GM18498 (cell line): ENCODE data around the gene DUSP8.

Source experiments
- ATAC-seq: cut with Tn5 transposase; IDR thresholded peaks from one replicate; pipeline ENCODE4 v1.9.1; 2021; ENCODE audit warnings: mild to moderate bottlenecking, moderate library complexity; ENCODE audit not compliant: unreplicated experiment

DUSP8 gene

DNA sequence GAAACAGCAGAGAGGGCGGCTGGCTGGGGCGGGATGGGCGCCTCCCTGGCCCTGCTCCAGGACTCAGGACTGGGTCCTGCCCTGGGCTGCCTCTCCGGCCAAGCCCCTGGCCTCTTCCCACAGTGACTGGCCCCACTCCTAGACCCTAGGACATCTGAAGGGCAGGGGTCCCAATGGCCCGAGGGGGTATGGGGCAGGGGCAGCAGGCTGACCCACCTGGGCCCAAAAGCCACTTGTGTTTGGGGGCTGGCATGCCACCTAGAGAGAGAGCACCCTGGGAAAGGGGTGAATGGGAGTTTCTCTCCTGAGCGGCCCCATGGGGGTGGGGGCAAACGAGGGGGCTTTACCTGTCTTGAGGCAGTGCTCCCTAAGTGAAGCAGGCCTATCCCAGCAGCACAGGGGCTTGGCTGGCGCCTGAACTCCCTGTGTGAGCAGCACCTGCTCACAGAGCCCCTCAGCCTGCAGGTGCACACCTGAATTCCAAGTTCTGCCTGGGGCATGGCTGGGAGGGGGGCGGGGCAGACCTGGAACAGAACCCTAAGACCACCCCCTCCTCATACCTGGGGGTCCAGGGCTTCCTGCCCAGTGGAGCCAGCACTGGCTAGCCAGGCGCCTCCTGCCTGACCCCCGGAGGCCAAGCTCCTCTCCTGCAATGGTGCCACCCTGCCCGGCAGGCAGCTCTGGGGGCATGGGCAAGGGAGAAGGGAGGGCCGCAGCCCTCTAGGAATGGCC, 16.9 kb downstream of the DUSP8 start:
- ATAC-seq: no peak

DNA sequence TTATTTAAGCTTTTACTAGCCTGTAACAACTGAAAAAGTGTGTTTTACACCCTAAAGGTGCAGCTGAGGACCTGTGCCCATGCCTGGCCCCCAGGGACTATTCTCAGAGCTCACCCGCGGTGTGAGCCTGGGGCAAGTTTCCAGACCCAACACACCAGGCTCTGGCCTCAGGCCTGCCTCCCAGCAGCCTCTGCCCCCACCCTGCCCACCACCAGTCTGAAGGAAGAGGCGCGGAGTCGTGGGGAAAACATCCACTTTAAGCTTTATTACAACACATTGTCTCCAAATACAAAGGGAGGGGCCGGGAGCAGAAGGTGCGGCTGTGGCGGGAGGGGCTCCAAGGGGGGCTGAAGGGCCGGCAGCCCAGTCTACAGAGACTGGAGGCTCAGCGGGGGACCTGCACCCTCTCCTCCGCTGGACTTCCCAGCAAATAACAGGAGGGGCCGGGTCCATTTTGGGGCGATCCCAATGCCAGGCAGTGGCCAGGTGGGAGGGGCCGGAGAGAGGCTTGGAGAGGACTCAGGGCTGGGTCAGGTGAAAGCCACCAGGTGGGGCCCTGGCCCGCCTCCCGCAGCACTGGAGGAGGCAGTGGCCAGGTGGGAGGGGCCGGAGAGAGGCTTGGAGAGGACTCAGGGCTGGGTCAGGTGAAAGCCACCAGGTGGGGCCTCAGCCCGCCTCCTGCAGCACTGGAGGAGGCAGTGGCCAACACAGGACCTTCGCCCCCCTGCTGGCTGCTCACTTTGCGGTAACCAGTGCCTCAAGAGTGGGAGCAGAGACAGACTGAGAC, 18.1 kb downstream of the DUSP8 start:
- ATAC-seq: no peak

DNA sequence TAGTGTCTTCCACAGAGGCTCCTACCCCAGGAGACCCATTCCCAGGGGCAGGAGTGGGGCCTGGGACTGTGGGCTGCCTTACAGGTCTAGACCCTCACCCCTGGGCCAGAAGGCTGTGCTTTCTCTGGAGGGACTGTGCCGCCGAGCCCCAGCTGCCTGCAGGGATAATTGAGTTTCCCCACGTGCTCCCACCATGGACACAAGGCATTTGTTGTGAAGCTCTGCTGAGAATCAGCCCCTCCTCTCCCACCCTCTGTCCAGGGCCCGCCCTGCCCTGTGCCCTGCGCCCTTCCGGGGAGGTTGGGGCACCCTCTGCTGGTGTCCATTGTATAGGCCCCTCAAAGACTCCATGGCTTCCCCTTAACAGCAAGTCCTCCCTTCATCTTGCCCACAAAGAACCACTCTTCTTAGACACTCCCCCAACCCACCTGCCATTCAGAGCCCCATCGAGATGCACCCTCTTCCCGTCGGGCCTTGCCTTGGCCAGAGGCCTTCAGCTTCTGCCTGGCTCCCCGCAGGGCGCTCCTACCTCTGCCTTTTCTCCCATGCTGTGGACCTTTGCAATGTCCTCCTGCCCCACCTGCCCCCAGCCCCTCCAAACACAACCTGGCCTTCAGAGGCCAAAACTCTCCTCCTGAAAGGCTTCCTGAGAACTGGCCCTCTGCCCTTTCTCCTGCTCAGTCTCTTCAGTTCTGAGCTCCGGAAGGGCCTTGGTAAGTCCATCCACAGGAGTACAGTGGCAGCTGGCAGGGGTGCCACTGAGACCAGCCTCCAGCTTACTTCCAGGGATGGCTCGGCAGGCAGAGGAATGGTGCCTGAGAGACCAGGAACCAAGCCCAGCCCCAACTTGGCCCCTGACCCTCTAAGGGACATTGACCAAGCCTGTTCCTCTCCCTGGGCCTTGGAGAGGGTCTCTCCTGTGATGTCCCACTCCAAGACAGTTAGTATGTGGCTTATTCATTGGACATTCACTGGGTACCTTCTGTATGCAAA, 22.4 kb downstream of the DUSP8 start:
- no peak for ATAC-seq

DNA sequence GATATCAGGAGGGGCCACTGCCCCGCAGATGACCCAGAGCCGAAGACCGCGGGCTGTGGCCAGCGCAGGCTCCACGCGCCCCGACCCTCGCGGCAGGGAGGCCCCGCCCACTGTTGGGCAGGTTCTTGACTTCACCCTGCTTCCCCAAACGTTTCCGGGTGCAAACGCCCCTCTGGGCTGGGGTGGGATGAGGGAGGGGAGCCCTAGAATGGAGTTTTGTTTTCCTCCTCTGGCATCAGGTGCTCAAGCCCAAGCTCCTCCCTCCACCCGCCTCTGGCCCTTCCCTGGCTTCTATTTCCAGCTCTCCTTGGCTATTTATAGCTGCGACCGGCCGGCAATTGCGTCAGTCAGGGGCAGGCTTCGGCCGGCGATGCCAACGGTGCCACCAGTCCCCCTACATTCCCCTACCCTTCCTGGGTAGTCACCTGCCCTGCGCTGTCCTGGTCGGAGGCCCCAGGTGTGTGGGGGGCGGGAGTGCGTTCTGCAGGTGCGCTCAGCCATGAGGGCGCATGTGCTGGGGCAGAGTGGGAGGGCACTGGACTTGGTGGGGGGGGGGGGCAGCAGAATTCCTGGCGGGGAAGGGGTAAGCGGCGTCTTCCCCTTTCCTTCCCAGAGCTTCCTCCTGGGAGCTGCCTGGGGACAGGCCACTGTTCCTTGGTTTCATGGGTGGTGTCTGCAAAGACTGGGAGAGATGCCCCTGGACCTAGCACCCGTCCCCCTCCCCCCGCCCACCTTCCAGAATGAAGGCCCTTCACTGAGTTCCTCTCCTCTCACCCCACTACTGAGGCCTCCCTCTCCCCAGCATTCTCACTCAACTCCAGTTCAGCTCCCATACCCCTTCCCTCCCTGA, 23.6 kb downstream of the DUSP8 start:
- no peak for ATAC-seq

DNA sequence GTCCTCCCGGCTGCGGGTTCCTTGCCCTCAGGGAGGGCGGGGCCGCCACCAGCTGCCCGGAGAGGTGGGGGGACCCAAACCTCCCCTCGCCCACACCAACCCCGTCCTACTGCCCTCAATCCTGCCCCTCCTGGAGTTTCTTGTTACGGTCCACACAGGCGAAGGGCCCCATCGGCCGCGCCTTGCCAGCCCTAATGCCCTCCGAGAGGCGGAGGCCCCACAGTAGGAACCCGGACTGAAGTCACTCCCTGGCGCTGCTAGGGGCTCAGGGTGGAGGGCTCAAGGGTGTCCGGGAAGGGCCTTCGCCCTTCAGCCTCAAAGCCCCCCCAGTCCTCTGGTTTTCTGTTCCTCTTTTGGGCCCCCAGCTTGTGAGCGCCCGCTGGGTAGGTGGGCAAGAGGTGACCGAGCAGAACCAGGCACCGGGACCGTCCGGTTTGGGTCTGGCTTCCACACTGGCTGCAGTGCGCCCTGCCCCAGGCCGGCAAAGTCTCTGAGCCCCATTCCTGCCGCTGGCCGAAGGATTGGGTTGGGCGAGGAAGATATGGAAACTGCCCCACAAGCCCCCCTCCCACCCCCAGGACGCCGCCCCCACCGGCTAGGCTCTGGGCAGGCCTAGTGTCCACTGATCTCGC, 24.5 kb downstream of the DUSP8 start:
- no peak for ATAC-seq

DNA sequence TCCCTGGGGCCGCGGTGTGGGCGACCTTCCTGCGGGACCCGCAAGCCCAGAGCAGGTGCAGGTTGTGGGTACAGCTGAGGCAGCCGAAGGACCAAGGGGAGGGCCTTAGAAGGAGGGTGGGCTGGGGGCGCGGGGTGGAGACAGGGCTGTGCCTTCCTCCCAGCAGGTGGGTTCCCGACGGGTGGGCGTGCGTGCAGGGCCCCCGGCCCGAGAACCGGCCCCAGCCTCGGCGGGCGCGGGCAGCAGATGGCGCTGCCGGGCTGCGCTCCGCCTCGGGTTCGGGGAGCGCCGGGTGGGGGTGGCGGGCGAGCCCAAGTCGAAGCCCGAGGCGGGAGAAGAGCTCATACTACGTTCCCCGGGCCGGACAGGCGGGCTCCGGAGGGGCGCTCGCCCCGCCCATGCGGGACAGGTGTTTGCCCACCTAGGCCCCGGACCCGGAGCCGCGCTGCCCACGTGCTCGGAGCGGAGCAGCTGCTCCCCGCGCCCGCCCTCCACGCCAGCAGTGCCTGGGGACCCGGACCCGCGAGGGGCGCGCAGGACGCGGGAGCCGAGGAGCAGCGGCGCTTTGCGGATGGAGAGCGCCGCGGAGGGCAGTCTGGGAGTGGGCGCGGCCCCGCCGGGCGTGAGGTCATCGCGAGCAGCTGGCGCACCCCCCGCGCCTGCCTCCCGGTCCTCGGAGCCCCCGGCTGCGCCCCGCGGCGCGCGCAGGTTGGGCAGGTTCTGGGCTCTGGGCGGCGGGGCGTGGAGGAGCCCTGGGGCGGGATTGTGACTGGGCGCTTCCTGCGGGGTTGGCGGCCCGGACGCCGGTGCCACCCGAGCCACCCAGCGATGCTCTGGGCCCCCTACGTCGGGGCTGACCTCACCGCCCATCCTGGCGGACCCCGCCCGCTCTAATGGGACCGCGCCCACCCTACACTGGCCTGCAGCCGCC, 25.3 kb downstream of the DUSP8 start:
- ATAC-seq: no peak

DNA sequence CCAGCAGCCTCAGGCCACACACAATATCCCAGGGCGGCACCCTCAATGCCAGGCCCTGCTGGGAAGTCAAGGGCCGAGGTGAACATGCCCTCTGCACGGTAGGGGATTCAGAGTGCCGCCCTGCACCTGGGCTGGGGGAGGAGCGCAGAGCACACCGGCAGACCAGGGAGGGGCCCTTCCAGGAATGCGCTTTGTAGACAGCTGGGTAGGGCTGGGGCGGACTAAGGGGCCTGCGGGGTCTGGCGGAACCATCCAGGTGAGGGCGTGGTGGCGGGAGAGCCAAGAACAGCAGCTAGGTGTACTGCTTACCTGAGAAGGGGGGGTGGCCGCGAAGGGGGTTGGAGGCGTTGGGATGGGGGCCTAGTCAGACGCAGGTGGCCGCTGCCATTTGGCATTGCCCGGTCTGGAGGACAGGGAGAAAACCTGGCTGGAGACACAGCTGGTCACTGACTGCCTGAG, 26.0 kb downstream of the DUSP8 start:
- ATAC-seq: no peak

DNA sequence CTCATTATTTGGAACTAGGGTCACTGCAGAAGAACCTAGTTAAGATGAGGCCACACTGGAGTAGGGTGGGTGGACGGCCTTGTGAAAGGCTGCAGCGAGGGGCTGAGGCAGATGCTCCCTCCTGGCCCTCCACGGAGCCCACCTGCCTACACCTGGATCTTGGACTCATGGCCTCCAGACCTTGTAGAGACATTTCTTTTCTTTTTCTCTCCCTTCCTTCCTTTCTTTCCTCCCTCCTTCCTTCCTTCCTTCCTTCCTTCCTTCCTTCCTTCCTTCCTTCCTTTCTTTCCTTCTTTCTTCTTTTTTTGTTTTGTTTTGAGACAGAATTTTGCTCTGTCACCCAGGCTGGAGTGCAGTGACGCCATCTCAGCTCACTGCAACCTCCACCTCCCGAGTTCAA, 26.6 kb downstream of the DUSP8 start:
- ATAC-seq: no peak

DNA sequence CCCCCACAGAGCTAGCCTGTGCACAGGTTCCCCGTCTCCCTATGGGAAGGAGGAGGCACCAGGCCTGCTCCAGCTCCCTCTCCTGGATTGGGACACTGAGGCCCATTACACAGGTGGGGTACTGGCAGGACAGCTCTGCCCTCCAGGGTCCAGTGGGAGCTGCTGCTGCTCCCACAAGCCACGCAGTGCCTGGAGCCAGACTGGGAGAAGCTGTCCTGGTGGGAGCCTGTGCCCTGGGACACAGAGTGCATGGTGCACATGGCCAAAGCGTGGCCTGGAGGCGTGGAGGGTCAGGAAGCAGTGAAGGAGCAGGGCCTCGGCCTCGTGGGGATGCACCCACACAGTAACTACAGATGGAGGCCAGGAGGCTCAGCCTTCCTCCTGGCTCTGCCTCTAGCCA, 27.5 kb downstream of the DUSP8 start:
- ATAC-seq: no peak

DNA sequence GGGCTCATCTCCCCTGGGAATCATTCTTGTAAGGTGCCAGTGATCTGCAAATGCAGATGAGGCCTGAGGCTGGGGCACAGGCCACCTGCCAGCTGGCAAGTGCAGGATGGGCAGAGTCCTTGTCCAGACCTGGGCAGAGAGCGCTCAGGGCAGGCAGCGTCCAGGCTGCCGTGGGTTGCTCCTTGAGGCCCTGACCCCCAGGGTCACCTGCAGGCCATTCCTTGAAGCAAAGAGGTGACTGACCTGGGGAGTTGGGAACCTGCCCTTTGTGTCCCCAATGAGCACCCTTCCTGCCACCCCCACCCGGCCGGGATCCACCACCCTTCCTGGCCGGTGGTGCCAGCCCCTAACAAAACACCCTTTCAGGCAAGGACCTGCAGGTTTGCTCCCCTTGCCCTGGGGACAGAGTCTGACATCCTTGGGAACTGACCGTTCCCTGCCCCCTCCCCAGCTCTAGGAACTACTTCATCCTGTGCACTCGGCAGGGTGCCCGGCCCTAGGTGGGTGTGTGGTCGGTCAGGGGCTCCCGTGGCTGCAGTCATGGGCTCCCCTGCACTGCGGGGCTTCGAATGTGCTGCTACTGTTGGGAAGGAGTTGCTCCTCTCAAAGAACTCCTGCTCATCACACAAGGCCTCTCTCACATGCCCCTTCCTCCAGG, 28.3 kb downstream of the DUSP8 start:
- no peak for ATAC-seq

DNA sequence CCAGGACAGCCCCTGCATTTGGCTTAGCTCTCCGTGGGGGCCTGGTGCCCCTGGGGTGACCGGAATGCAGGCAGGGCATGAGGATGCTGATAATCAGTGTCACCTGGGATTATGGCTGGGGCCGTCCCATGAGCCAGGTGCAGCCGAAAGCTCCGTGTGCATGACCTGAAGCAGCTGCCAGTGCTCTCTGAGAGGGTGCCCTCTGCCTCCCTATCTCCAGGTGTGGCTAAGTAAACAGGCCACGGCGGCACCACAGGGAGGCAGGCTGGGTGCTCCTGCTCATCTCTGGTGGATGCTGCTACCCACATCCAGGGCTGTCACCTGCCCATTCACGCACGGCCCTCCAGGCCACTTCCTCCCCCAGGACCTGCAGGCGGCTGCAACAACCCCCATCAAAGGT, 29.8 kb downstream of the DUSP8 start:
- no peak for ATAC-seq

DNA sequence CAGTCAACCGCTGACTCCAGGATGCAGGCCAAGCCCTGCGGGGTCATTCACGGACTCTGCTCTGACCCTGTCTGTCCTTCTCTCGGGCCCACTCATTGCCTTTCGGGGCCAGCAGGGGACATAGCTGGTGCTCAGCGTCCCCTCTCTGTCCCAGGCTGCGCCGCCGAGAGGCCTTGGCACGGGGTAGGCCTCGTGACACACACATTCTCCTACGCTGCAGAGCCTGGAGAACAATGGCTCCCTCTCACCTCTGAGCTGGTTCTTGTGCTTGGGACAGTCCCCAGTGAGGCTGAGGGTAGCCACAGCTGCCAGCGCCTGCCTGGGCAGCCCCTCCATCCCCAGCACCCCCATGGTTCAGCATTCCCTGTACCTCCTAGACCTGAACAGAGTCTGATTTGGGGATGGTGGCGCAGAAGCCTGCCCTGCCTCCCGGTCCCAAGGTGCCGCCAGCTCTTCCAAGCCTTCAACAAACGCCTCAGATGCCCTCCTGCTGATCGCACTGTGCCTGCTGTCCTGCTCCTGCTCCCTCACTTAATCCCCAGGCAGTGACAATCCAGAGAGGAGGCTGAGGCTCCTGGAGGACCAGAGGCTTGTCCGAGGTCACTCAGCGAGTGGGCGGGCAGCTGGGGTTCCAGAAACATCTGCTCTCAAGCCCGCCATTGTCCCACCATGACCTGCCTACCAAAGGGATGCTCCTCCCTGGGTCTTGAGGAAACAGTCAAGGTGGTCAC, 30.4 kb downstream of the DUSP8 start:
- no peak for ATAC-seq

DNA sequence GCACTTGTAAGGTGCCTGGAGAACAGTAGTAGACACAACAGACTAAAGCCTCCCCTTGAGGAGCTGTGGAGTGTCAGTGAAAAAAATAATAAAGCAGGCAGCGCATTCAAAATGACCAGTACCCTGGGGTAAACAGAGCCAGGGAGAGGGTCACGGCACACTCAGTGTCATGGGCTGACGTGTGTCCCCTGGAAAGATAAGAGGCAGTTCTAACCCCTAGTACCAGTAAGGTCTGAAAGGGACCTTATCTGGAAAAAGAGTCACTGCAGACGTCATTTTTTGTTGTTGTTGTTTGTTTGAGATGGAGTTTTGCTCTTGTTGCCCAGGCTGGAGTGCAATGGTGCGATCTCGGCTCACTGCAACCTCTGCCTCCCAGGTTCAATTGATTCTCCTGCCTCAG, 32.0 kb downstream of the DUSP8 start:
- ATAC-seq: no peak

DNA sequence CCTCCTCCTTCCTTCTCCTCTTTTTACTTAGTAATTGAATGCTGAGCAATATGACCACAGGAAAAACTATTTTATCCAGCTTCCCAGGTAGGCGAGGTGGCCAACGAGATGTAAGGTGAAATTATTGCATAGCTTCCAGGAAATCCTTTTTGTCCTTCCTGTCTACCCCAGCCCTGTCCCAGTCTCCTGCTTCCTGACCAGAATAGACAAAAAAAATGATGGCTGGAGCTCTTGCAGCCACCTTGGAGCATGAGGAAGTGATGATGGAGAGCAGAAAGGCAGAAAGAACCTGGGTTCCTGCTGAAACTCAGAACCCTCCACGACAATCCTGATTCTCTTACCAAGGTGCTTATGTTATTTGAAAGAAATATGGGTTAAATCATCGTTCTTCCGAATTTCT, 33.9 kb downstream of the DUSP8 start:
- no peak for ATAC-seq

DNA sequence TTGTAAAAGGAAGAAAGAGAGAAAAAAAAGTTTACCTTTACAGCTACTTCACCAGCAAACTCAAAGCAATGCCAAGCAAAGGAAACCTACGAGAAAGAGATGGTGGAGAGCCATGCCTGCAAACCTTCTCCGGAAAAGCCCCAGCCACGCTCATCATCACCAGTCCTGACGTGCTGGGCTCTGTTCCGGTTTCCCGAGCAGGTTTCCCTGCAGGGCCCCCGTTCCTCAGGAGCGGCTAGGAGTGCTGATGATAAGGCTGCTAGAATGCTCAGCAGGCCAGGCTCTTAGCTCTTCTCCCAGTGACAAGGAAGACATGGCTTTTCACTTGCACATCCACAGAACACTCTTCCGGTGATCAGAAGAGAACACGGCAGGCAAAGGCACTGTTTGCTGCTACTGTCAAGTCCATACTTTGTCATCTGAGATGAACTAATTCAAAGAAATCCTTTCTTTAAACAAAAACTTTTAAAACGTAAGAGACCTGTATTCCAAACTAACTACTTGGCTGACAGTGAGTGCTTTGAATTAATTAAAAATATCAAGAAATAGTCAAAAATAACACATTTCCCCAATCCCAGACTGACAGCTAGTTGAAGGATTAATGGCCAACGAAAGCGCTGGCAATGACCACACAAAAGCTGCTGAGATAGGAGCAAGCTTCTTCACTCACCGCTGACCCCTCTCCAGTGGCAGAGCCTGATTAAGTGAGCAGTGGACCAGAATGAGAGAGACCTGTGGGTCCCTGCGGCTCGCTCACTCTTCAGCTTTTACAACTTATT, 35.8 kb downstream of the DUSP8 start:
- no peak for ATAC-seq

DNA sequence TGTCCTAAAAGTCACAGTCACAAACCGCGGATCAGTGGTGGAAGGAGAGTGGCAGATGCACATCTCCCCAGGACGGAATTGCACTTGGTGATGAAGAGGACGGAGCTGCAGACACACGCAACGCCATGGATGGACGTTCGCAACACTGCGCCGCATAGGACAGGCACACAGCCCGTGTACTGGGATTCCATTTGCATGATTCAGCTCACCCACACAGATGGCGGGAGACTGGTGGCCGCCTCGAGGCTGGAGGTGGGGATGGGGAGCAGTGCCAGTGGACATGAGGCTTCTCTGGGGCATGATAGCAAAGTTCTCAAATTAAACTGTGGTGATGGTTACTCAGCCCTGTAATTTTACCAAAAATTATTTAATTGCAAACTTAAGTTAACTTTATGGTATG, 37.4 kb downstream of the DUSP8 start:
- ATAC-seq: no peak

DNA sequence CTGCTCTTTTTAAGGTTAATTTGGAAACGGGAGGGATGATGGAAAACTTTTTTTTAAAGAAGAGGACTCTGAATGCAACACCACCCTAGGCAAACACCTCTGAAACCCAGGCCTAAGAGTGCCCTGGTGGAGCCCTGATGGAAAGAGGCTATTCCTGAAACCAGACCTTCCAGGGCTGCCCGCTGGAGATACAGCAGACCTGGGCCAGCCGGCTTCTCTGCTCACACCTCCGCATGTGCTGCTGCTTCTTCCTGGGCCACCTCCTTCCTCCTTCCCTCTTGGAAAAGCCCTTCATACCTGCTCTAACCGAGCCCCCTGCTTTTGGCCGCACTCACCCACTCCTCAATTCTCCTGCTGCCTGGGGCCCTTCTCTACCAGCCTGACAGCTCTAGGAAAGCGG, 37.9 kb downstream of the DUSP8 start:
- no peak for ATAC-seq
